Lower leg skin (tissue), 4 donors: ENCODE results near the gene TMEM82. TPM values are rescaled to one million over a fixed set of nuclear protein-coding genes. Genes with fewer than 3 reads are reported as not detected.

Experiments used
- DNase-seq, 2 donors: peaks; one replicate each; pipeline ENCODE4 v3.0.0-alpha.2; 2019; ENCODE audit warnings: low spot score in 2 of 2
- H3K4me3 ChIP-seq: fragments of 200-600 bp; sonication (generic); 2 replicates; pipeline ENCODE4 v1.5.1; 2017; ENCODE audit warnings: mild to moderate bottlenecking, low read depth; ENCODE audit not compliant: poor library complexity, severe bottlenecking
- POLR2A ChIP-seq, 2 donors: fragments of 450-650 bp; IDR thresholded peaks; one replicate each; pipeline ENCODE4 v1.6.1; 2016 to 2017; ENCODE audit warnings: antibody characterized with exemption in 2 of 2, mild to moderate bottlenecking in 1 of 2, moderate library complexity in 1 of 2
- WGBS, 2 donors: methylation state at CpG; one replicate each; pipeline ENCODE4 v1.1.5; 2018; 5-methylcytosine and 5-hydroxymethylcytosine counted together
- intact Hi-C: fragments of 100-400 bp; cut with DNase I; formaldehyde crosslinking; loops from one replicate; pipeline ENCODE4 v1.15.0; 2023; ENCODE audit warnings: low total_unique reads
- total RNA-seq, 4 donors: library from RNA; depleted of rRNA; stranded (reverse); fragments of >200 nt; gene quantifications; one replicate each; pipeline ENCODE4 v1.1.0, GENCODE V29; 2016
- TF ChIP-seq, protein P1 (sequence below), 3 donors: fragments of 450-650 bp; IDR thresholded peaks; one replicate each; pipeline ENCODE4 v1.5.1; 2016; ENCODE audit warnings: antibody characterized with exemption in 3 of 3, mild to moderate bottlenecking in 3 of 3, moderate library complexity in 2 of 3

TMEM82 gene
- total RNA-seq, 4 donors from 2014 or later, result not detected

GRCh38 chr1:15788624-15789301 lies 46.5 kb downstream of the TMEM82 start:
- no peak for TF ChIP-seq POLR2A (IDR thresholded peaks at IDR 0.05)
- TF ChIP-seq, protein P1, sequence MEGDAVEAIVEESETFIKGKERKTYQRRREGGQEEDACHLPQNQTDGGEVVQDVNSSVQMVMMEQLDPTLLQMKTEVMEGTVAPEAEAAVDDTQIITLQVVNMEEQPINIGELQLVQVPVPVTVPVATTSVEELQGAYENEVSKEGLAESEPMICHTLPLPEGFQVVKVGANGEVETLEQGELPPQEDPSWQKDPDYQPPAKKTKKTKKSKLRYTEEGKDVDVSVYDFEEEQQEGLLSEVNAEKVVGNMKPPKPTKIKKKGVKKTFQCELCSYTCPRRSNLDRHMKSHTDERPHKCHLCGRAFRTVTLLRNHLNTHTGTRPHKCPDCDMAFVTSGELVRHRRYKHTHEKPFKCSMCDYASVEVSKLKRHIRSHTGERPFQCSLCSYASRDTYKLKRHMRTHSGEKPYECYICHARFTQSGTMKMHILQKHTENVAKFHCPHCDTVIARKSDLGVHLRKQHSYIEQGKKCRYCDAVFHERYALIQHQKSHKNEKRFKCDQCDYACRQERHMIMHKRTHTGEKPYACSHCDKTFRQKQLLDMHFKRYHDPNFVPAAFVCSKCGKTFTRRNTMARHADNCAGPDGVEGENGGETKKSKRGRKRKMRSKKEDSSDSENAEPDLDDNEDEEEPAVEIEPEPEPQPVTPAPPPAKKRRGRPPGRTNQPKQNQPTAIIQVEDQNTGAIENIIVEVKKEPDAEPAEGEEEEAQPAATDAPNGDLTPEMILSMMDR (IDR thresholded peaks at IDR 0.05), result no peak
- no peak for DNase-seq
- intact Hi-C loops, result no loop called here
- H3K4me3 ChIP-seq, result no peak overlapping the region
- WGBS, 2 donors, result 72 to 80% methylated on average over 13 of the region's 13 CpGs

- no peak for DNase-seq
- H3K4me3 ChIP-seq, result no peak overlapping the region
- TF ChIP-seq POLR2A (IDR thresholded peaks at IDR 0.05), result no peak
- TF ChIP-seq, protein P1 (IDR thresholded peaks at IDR 0.05), result no peak
- 96% methylated on average over 2 of the region's 2 CpGs for WGBS, 2 donors
- intact Hi-C loops, result no loop called here
Measured at GRCh38 chr1:15796086-15796462, 53.8 kb downstream of the TMEM82 start.

Other genes starting within 250 kb of the TMEM82 start
- gene CASP9, start 218.3 kb upstream of the TMEM82 start, total RNA-seq, result 1 to 10 TPM; 4.9 to 8.5 (median 6.5) TPM
- gene DNAJC16, start 215.7 kb upstream of the TMEM82 start, total RNA-seq, result 10 to 100 TPM; 14.3 to 20.0 (median 19.7) TPM
- under 1 TPM in 1 of 4 donors, not detected in 3; 0.54 TPM for gene AGMAT, start 157.4 kb upstream of the TMEM82 start, total RNA-seq
- 10 to 100 TPM; 23.7 to 58.6 (median 37.0) TPM for gene DDI2, start 125.0 kb upstream of the TMEM82 start, total RNA-seq
- 10 to 100 TPM; 55.5 to 98.7 (median 61.9) TPM for gene PLEKHM2, start 58.2 kb upstream of the TMEM82 start, total RNA-seq
- 1 to 10 TPM in 2 of 4 donors, under 1 TPM in 2; 0.38 to 1.8 (median 0.99) TPM for gene SLC25A34, start 6.2 kb upstream of the TMEM82 start, total RNA-seq
- gene FBLIM1, start 16.3 kb downstream of the TMEM82 start, total RNA-seq, result 10 to 100 TPM; 11.5 to 41.7 (median 17.7) TPM
- 1 to 10 TPM in 2 of 4 donors, under 1 TPM in 2; 0.62 to 1.4 (median 0.94) TPM for gene UQCRHL, start 65.2 kb downstream of the TMEM82 start, total RNA-seq
- 10 to 100 TPM; 41.4 to 63.6 (median 42.9) TPM for gene SPEN, start 105.2 kb downstream of the TMEM82 start, total RNA-seq
- gene ZBTB17, start 233.6 kb downstream of the TMEM82 start, total RNA-seq, result 10 to 100 TPM; 25.9 to 42.4 (median 29.3) TPM